ENCODE data around the gene ALPK3. TPM values are rescaled to one million over a fixed set of nuclear protein-coding genes. Genes with fewer than 3 reads are reported as not detected.

ALPK3 gene
- total and polyA plus RNA-seq, 5 donors from 2014 or later, result 0.22 TPM; not detected in 4

- peaks cover 34% of the 10 kb centered on the region for H3K27me3 Mint-ChIP-seq
- no peak overlapping the region for H3K27ac Mint-ChIP-seq
- no peaks in the 10 kb centered on the region for H3K4me1 ChIP-seq (ENCODE audit: control insufficient read depth, insufficient read depth, low read length, poor library complexity, severe bottlenecking)
- no peaks in the 10 kb centered on the region for H3K4me1 Mint-ChIP-seq
- no peaks in the 10 kb centered on the region for H3K36me3 Mint-ChIP-seq
- H3K4me3 ChIP-seq (ENCODE audit: low read depth, low read length), result no peak overlapping the region
- no peaks in the 10 kb centered on the region for H3K9me3 ChIP-seq (ENCODE audit: control insufficient read depth in 2 of 2, low read length in 2 of 2)
- no peak for ATAC-seq (ENCODE audit: low read depth in 2 of 2)
- H3K27ac ChIP-seq (ENCODE audit: insufficient read depth, low read length, poor library complexity, severe bottlenecking), result no peak overlapping the region
- H3K4me3 Mint-ChIP-seq, result no peak overlapping the region
- H3K27me3 ChIP-seq (ENCODE audit: control insufficient read depth, insufficient read depth, low read length), result peaks cover 2% of the 10 kb centered on the region
- DNase-seq, result no peak
- H3K9me3 Mint-ChIP-seq, result no peaks in the 10 kb centered on the region
- H3K36me3 ChIP-seq (ENCODE audit: control insufficient read depth, insufficient read depth, low read length), result no peaks in the 10 kb centered on the region
Measured at GRCh38 chr15:84833447-84834228, 16.5 kb downstream of the ALPK3 start.

DNA sequence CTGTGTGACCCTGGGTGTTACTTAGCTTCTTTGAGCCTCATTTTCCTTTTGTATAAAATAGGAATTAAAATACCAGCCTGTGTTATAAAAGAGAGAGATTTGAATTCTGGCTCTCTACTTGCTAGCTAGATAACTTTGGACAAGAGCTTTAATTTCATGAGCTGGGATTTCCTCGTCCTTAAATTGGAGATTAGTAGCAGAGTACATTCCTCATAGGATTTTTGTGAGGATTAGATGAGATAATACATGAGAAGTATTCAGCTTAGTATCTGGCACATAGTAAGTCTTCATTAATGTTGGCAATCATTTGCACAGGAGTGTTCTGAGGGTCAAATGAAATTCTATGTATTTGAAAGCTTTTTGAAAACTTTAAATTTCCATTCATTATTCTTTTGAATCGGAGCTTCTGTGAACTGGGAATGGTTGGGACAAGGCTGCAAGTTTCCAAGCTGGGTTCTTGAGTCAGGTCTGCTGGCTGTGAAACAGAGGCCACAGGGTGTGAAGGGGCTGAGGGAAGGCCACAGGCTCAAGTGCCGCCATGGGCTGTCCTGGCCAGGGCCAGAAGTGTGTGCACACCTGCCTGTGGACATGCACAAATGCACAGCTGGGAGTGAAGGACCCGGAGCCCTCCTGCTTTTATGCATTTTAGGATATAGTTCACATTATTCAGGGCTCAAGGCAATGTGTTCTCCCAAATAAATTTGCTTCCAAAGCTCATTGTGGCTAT lies 17.2 kb downstream of the ALPK3 start:
- no peaks in the 10 kb centered on the region for H3K9me3 ChIP-seq (ENCODE audit: control insufficient read depth in 2 of 2, low read length in 2 of 2)

GRCh38 chr15:84834969-84835368 lies 17.8 kb downstream of the ALPK3 start:
- no peaks in the 10 kb centered on the region for H3K4me1 ChIP-seq (ENCODE audit: control insufficient read depth, insufficient read depth, low read length, poor library complexity, severe bottlenecking)
- no peak for DNase-seq
- Mint-ChIP-seq H3K27ac (no peak overlapping the region), H3K36me3 (no peaks in the 10 kb centered on the region), H3K4me1 (no peaks in the 10 kb centered on the region), H3K9me3 (no peaks in the 10 kb centered on the region), H3K27me3 (peaks cover 34% of the 10 kb centered on the region), H3K4me3 (no peak overlapping the region)
- H3K36me3 ChIP-seq (ENCODE audit: control insufficient read depth, insufficient read depth, low read length), result no peaks in the 10 kb centered on the region
- no peaks in the 10 kb centered on the region for H3K9me3 ChIP-seq (ENCODE audit: control insufficient read depth in 2 of 2, low read length in 2 of 2)
- H3K27ac ChIP-seq (ENCODE audit: insufficient read depth, low read length, poor library complexity, severe bottlenecking), result no peak overlapping the region
- peaks cover 2% of the 10 kb centered on the region for H3K27me3 ChIP-seq (ENCODE audit: control insufficient read depth, insufficient read depth, low read length)
- H3K4me3 ChIP-seq (ENCODE audit: low read depth, low read length), result no peak overlapping the region
- ATAC-seq (ENCODE audit: low read depth in 2 of 2), result no peak

More for the DNA sequence above, 17.2 kb downstream of the ALPK3 start:
- Histone ChIP-seq H3K27ac (ENCODE audit: insufficient read depth, low read length, poor library complexity, severe bottlenecking) (no peak overlapping the region), H3K27me3 (ENCODE audit: control insufficient read depth, insufficient read depth, low read length) (peaks cover 2% of the 10 kb centered on the region), H3K4me3 (ENCODE audit: low read depth, low read length) (no peak overlapping the region), H3K36me3 (ENCODE audit: control insufficient read depth, insufficient read depth, low read length) (no peaks in the 10 kb centered on the region), H3K4me1 (ENCODE audit: control insufficient read depth, insufficient read depth, low read length, poor library complexity, severe bottlenecking) (no peaks in the 10 kb centered on the region)
- no peak for DNase-seq
- H3K4me1 Mint-ChIP-seq, result no peaks in the 10 kb centered on the region
- no peaks in the 10 kb centered on the region for H3K9me3 Mint-ChIP-seq
- H3K27ac Mint-ChIP-seq, result no peak overlapping the region
- no peak overlapping the region for H3K4me3 Mint-ChIP-seq
- peaks cover 34% of the 10 kb centered on the region for H3K27me3 Mint-ChIP-seq
- no peaks in the 10 kb centered on the region for H3K36me3 Mint-ChIP-seq
- ATAC-seq (ENCODE audit: low read depth in 2 of 2), result no peak

- DNase-seq, result no peak
- Histone ChIP-seq H3K4me3 (ENCODE audit: low read depth, low read length) (no peak overlapping the region), H3K4me1 (ENCODE audit: control insufficient read depth, insufficient read depth, low read length, poor library complexity, severe bottlenecking) (no peaks in the 10 kb centered on the region), H3K27me3 (ENCODE audit: control insufficient read depth, insufficient read depth, low read length) (peaks cover 2% of the 10 kb centered on the region), H3K27ac (ENCODE audit: insufficient read depth, low read length, poor library complexity, severe bottlenecking) (no peak overlapping the region), H3K9me3 (ENCODE audit: control insufficient read depth in 2 of 2, low read length in 2 of 2) (no peaks in the 10 kb centered on the region), H3K36me3 (ENCODE audit: control insufficient read depth, insufficient read depth, low read length) (no peaks in the 10 kb centered on the region)
- ATAC-seq (ENCODE audit: low read depth in 2 of 2), result no peak
- Mint-ChIP-seq H3K27ac (no peak overlapping the region), H3K4me3 (no peak overlapping the region), H3K36me3 (no peaks in the 10 kb centered on the region), H3K27me3 (peaks cover 34% of the 10 kb centered on the region), H3K9me3 (no peaks in the 10 kb centered on the region), H3K4me1 (no peaks in the 10 kb centered on the region)
Measured at GRCh38 chr15:84835661-84836337, 18.6 kb downstream of the ALPK3 start.

DNA sequence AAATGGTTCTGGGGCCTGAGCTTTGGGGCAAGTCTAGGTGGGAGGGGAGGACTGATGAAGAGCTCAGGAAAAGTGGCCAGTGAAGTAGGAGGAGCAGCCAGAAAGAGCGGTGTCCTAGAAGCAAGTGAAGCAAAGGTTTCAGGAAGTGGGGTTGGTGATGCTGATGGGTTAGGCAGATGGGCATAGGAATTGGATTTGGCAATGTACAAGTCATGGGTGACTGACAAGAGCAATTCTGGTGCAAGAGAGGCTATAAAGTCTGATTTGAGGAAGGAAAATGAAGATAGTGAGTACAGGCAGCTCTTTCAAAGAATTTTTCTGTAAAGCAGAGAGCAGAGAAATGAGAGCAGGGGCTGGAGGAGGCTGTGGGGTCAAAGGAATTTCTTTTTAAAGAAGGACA lies 19.7 kb downstream of the ALPK3 start:
- H3K4me3 ChIP-seq (ENCODE audit: low read depth, low read length), result no peak overlapping the region
- H3K27me3 Mint-ChIP-seq, result peaks cover 31% of the 10 kb centered on the region
- H3K4me3 Mint-ChIP-seq, result no peak overlapping the region
- H3K27ac ChIP-seq (ENCODE audit: insufficient read depth, low read length, poor library complexity, severe bottlenecking), result no peak overlapping the region
- H3K36me3 ChIP-seq (ENCODE audit: control insufficient read depth, insufficient read depth, low read length), result no peaks in the 10 kb centered on the region
- no peaks in the 10 kb centered on the region for H3K9me3 ChIP-seq (ENCODE audit: control insufficient read depth in 2 of 2, low read length in 2 of 2)
- DNase-seq (no peak), ATAC-seq (ENCODE audit: low read depth in 2 of 2) (no peak)
- H3K4me1 Mint-ChIP-seq, result no peaks in the 10 kb centered on the region
- no peaks in the 10 kb centered on the region for H3K4me1 ChIP-seq (ENCODE audit: control insufficient read depth, insufficient read depth, low read length, poor library complexity, severe bottlenecking)
- no peaks in the 10 kb centered on the region for H3K36me3 Mint-ChIP-seq
- no peaks in the 10 kb centered on the region for H3K9me3 Mint-ChIP-seq
- no peak overlapping the region for H3K27ac Mint-ChIP-seq
- H3K27me3 ChIP-seq (ENCODE audit: control insufficient read depth, insufficient read depth, low read length), result peaks cover 2% of the 10 kb centered on the region

DNA sequence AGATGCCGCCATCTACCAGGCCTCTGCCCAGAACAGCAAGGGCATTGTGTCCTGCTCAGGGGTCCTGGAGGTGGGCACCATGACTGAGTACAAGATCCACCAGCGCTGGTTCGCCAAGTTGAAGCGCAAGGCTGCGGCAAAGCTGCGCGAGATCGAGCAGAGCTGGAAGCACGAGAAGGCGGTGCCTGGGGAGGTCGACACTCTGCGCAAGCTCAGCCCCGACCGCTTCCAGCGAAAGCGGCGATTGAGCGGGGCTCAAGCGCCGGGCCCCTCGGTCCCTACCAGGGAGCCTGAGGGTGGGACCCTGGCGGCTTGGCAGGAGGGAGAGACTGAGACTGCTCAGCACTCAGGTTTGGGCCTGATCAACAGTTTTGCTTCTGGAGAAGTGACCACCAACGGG lies 22.6 kb downstream of the ALPK3 start:
- no peak for DNase-seq
- H3K27ac ChIP-seq (ENCODE audit: insufficient read depth, low read length, poor library complexity, severe bottlenecking), result no peak overlapping the region
- no peaks in the 10 kb centered on the region for H3K36me3 Mint-ChIP-seq
- peaks cover 0 to 2% (median 0%) of the 10 kb centered on the region in 7 donors for H3K9me3 Mint-ChIP-seq
- peaks cover 14% of the 10 kb centered on the region for H3K27me3 Mint-ChIP-seq
- H3K4me1 Mint-ChIP-seq, result no peaks in the 10 kb centered on the region
- H3K9me3 ChIP-seq (ENCODE audit: control insufficient read depth in 2 of 2, low read length in 2 of 2), result no peaks in the 10 kb centered on the region
- no peak overlapping the region for H3K4me3 ChIP-seq (ENCODE audit: low read depth, low read length)
- H3K27ac Mint-ChIP-seq, result no peak overlapping the region
- H3K36me3 ChIP-seq (ENCODE audit: control insufficient read depth, insufficient read depth, low read length), result no peaks in the 10 kb centered on the region
- ATAC-seq (ENCODE audit: low read depth in 2 of 2), result no peak
- H3K4me1 ChIP-seq (ENCODE audit: control insufficient read depth, insufficient read depth, low read length, poor library complexity, severe bottlenecking), result no peaks in the 10 kb centered on the region
- H3K4me3 Mint-ChIP-seq, result no peak overlapping the region
- no peaks in the 10 kb centered on the region for H3K27me3 ChIP-seq (ENCODE audit: control insufficient read depth, insufficient read depth, low read length)

- ATAC-seq (ENCODE audit: low read depth in 2 of 2) (no peak), DNase-seq (no peak)
- H3K36me3 ChIP-seq (ENCODE audit: control insufficient read depth, insufficient read depth, low read length), result no peaks in the 10 kb centered on the region
- no peak overlapping the region for H3K27ac Mint-ChIP-seq
- H3K4me1 ChIP-seq (ENCODE audit: control insufficient read depth, insufficient read depth, low read length, poor library complexity, severe bottlenecking), result no peaks in the 10 kb centered on the region
- no peaks in the 10 kb centered on the region for H3K27me3 ChIP-seq (ENCODE audit: control insufficient read depth, insufficient read depth, low read length)
- no peak overlapping the region for H3K4me3 Mint-ChIP-seq
- no peaks in the 10 kb centered on the region for H3K9me3 ChIP-seq (ENCODE audit: control insufficient read depth in 2 of 2, low read length in 2 of 2)
- H3K36me3 Mint-ChIP-seq, result no peaks in the 10 kb centered on the region
- H3K27ac ChIP-seq (ENCODE audit: insufficient read depth, low read length, poor library complexity, severe bottlenecking), result no peak overlapping the region
- H3K4me1 Mint-ChIP-seq, result no peaks in the 10 kb centered on the region
- peaks cover 14% of the 10 kb centered on the region for H3K27me3 Mint-ChIP-seq
- H3K9me3 Mint-ChIP-seq, result peaks cover 0 to 2% (median 0%) of the 10 kb centered on the region in 7 donors
- H3K4me3 ChIP-seq (ENCODE audit: low read depth, low read length), result no peak overlapping the region
Measured at GRCh38 chr15:84840255-84840654, 23.1 kb downstream of the ALPK3 start.

Data from CD4-positive, CD25-positive, alpha-beta regulatory T cell (primary cell).